Middle frontal gyrus (tissue), 1 donor: ENCODE results near the gene FBRS.
"Not testable (repeated sequence)": the region's sequence is repeated elsewhere in the genome, so short reads cannot be mapped to it uniquely, and the experiment has no call there.

ENCODE experiments used
- DNase-seq: peaks from one replicate; pipeline ENCODE4 v3.0.0-alpha.2; 2015; ENCODE audit warnings: low spot score; ENCODE audit errors: extremely low spot score

FBRS gene

DNA sequence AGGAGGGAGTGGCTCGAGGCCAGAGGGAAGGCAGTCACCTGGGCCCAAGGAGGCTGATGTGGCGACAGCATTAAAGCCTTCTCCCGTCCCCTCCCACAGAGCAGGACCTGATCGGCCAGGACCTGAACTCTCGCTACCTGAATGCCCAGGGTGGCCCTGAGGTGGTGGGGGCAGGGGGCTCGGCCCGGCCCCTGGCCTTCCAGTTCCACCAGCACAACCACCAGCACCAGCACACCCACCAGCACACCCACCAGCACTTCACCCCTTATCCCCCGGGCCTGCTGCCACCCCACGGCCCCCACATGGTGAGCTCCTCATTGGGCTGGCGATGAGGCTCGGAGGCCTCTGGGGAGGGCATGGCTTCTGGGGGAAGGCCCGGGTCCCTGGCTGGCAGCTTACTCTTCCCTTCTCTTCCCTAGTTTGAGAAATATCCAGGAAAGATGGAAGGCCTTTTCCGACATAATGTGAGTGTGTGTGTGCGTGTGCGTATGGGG, 6.4 kb downstream of the FBRS start:
- DNase-seq = no peak

DNA sequence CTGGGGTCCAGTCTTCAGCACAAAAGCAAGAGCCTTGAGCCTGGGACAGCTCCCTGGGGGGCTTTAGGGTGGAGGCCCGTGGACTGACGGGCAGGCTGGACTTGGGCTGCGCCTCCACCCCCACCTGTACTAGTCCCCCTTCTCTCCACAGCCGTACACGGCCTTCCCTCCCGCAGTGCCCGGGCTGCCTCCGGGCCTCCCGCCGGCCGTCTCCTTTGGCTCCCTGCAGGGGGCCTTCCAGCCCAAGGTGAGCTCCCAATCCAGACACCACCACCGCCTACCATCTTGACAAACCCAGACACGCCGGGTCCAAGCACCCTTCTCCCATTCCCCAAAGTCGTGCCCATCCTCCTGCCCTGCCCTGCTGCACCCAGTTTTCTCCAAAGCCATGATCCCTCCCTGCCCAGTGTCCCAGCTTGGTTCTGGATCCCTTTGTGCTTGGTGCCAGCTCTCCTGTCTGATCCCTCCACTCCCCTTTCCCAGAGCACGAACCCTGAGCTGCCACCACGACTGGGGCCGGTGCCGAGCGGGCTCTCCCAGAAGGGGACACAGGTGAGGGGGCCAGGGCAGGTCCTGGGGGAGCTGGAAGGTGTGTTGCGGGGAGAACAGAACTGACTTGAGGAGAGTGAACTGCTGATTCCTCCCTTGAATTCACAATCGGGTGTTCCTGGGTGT, 7.1 kb downstream of the FBRS start:
- no peak for DNase-seq

DNA sequence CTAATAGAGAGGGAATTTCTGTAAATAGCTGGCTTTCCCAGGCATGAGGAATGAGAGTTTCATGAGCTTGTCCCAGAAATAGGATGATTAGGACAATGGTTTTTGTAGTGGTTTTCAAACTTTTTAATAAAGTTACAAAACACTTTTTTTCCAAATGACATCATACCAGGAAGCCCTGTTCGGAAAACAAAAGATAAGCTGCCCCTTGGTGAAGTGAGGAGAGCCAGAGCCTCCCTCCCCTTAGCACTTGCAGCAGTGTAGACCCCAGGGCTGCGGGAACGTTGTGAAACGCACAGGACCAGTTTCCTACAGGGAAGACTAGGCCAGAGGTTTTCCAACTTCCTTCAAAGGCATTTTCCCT, 7.6 kb downstream of the FBRS start:
- DNase-seq = no peak

DNA sequence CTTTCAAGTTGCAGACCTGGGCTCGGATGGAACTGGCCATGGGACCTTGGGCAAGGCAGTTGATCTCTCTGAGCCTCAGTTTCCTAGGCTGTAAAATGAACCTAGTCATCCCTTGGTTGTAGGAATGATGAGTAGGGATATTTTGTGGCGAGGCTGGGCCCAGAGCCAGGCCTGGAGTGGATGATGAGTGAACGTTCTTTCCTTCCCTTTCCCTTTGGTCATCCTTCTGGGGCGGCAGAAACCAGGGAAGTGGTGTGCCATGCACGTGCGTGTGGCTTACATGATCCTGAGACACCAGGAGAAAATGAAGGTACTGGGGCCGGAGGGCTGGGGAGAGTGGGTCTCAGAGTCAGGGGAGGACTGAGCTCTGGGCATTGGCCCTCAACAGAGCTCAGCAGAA, 8.4 kb downstream of the FBRS start:
- DNase-seq = no peak

DNA sequence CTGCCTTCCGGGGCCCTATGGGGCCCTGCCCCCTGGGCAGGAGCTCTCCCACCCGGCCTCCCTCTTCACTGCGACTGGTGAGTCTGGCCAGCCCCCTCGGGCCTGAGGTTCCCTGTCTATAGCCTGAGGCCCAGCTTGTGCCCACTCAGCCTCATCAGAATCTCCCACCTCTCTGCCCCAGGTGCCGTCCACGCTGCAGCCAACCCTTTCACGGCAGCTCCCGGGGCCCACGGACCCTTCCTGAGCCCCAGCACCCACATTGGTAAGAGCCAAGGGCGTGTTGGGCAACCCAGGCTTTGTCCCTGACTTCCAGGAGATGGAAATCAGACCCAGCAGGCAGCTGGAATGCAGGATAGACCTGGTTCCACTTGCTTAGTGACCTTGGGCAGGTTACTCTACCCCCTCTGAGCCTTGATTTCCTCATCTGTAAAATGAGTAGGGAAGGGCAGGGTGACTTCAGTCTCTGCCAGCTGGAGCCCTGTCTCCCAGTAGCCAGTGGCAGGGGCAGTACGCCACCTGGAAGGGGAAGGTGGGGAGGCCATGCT, 9.2 kb downstream of the FBRS start:
- no peak for DNase-seq

DNA sequence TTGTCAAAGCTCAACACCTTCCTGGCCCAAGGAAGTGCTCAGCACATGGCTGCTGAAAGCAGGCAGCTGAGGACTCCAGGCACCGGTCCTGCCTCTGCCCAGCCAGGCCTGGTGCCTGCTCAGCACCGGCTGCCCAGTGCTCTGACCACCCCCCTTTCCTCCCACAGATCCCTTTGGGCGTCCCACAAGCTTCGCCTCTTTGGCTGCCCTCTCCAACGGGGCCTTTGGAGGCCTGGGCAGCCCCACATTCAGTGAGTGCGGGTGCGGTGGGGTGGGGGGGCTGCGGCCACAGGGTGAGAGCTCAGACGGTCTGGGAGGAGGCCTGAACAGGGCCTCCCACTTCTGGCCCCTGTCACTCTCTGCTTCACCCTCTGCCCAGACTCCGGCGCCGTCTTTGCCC, 10.2 kb downstream of the FBRS start:
- DNase-seq = no peak

DNA sequence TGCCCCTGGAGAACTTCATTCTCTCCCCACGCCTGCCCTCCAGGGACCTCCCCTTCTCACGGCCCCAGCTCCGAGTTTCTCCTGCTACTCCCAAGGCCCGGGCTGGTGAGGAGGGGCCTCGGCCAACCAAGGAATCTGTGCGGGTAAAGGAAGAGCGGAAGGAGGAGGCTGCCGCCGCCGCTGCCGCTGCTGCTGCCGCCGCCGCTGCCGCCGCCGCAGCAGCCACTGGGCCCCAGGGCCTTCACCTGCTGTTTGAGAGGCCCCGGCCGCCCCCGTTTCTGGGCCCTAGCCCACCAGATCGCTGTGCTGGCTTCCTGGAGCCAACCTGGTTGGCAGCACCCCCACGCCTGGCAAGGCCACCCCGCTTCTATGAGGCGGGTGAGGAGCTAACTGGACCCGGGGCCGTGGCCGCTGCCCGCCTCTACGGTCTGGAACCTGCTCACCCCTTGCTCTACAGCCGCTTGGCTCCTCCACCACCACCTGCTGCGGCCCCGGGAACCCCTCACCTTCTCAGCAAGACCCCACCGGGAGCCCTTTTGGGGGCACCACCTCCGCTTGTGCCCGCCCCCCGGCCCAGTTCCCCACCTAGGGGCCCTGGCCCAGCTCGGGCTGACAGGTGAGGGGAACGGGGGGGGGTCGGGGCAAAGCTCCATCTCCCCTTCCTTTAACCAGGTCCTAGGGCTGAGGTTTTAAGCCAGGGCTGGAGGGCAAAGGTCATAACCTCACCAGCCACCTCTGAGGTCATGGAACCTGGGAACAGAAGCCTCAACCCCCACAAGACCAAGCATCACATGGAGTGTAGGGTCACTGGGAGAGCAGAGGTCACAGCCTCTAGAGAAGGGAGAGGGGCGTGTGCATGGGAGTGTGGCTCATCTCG, 11.0 kb downstream of the FBRS start:
- no peak for DNase-seq

DNA sequence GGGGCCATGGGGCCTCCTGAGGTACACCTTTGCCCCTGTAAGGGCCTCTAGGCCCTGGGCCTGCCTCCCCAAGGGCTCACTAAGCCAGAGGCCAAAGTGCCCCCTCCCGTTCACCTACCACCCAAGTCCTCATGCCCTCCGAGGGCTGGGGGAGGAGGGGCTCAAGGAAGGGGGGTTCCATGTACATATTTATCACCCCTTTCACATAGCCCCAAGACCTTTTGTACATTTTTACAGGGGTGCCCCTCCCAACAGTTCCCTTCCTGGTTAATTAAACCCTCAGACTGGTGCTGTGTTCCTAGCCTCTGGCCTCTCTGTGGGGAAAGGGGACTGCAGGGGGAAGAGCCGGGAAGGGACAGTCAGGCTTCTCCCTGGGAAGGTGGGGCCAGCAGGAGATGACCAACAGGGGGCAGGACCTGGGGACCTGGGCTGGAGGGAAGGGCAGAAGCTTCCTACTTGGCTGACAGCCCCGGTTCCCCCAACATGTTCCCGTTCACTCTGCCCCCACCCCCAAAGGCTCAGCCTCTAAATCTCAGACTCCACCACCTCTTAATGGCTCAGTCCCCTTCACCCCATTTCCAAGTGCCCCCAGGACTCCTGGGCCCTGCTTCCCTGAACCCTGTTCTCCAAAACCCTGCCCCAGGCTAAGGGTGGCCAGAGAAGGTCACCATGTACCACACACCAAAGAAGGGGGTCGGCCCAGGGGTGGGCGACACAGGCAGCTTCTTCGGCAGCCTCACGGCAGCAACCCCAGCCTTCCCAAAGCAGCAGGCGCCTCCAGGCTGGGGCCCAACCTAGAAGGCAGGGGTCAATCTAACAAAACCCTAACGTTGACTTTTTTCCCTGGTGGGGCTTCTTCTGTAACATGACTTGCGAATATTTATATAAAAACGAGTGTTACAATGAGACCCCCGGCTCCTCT, 11.9 kb downstream of the FBRS start:
- DNase-seq = no peak

DNA sequence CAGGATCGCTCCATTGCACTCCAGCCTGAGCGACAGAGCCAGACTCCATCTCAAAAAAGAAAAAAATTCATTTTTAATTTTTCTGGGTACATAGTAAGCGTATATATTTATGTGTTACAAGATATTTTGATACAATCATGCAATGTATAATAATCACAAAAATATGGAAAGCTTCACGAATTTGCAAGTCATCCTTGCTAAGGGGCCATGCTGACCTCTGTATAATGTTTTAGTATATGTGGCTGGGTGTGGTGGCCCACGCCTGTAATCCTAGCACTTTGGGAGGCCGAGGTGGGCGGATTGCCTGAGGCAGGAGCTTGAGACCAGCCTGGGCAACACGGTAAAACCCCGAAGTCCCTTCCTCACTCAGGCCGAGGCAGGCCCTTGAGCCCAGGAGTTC, 16.9 kb downstream of the FBRS start:
- no peak for DNase-seq

DNA sequence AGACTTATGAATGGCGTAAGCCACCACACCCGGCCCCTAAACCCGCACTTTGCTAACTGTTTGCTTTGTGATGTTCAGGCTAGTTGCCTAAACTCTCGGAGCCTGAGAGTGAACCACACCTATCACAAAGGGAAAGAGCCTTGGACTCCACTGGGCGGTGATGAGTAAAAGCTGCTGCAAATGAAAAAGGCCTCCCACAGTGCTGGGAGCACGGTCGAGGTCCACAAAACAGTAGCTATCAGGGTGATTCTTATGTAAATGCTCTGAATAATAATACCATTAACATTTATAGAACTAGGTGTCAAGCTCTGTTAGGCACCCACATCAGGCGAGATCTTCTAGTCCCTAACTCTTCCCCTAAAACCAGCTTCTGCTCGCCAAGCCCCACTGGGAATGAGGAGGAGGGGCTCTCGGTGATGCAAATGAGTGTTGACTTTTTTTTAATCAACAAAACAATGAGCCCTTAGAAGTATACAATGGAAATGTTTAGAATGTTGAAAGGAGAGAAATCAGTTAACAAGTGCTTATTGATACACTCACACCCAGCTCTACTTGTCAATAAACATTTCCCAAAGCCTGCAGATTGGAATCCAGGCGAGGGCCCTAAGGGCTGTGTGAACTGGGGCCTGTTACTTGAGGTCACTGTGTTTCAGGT, 19.8 kb downstream of the FBRS start:
- no peak for DNase-seq

DNA sequence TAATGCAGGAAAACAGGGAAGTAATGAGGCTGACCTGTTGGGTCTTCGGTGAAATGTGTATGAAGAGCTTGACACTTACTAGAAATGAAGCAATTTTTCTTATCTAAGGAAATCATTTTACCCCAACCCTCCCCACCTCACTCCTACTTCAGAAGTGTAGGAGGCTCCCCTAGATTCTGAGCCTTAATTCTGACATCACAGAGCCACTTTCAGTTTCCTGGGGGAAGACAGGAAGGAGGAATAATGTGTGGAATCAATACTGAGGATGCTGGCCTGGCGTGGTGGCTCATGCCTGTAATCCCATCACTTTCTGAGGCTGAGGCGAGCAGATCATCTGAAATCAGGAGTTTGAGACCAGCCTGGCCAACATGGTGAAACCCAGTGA, 20.3 kb downstream of the FBRS start:
- DNase-seq = no peak

DNA sequence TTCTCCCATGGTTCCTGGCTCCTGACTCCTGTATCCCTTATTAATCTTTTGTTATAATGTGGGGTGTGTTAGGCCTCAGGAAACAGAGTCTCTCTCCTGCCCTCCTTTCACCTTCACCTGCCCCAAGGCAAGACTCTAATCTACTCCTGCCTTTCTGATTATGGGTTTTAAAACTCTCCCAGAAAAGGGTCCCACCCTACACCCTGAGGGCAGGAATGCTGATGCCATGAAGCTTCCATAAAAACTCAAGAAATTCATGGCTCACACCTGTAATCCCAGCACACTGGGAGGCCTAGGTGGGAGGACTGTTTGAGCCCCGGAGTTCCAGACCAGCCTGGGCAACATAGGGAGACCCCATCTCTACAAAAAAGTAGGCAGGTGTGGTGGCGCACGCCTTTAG, 22.1 kb downstream of the FBRS start:
- DNase-seq = no peak

DNA sequence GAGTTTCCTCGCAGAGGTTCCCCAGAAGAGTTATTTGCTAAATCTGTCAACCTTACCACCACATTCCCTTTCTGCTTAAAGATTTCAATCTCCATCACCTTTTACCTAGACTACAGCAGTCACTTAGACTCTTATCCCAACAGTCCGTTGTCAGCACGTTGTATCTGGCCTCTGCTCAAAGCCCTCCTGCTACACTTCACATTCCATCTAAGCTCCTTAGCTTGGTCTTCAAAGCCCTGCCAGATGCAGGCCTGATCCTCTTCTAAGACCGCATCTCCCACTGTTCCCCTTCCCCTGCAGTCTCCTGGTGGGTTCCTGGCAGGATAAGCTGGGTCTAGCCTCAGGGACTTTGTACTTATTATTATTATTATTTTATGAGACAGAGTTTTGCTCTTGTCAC, 30.5 kb downstream of the FBRS start:
- no peak for DNase-seq

DNA sequence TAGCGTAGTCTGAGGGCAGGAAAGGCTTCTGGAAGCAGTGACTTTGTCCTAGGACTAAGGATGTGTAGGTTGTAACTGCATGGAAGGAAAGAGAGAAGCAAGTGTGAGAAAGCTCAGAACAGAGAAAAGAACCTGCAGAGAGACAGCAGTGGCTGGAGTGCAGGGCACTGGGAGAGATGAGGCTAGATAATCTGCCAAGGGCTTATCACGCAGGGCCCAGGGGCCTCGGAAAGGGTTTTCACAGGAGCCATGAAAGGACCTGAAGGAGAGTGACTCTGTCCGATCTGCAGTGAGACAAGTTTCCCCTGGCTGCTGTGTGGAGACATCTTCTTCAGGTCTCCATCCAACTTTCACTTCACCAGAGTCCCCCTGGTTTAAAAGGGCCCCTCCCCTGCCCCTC, 33.7 kb downstream of the FBRS start:
- no peak for DNase-seq

DNA sequence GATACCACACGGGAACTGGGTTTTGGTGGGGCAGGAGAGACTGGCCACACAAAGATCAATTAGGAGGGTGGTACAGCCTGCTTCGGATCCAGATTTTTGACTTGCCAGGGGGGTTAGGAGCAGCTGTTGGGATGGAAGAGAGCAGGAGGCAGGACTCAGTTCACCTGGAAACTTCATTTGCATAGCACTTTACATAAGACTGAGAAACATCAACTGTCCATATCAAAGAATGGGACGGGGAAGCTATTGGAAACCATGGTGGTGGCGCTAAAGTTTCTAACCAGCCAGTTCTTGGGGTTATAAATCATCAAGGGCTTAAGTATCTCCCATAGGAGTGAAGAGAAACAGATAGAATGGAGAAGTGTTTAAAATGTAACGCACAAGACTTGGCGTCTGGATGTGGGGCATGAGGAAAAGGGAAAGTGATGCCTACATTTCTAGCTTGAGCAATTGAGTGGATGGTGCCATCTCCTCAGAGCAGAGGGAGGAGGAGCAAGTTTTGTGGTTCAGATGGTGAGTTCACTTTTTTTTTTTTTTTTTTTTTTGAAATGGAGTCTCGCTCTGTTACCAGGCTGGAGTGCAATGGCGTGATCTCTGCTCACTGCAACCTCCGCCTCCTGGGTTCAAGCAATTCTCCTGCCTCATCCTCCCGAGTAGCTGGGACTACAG, 34.3 kb downstream of the FBRS start:
- DNase-seq = no peak

DNA sequence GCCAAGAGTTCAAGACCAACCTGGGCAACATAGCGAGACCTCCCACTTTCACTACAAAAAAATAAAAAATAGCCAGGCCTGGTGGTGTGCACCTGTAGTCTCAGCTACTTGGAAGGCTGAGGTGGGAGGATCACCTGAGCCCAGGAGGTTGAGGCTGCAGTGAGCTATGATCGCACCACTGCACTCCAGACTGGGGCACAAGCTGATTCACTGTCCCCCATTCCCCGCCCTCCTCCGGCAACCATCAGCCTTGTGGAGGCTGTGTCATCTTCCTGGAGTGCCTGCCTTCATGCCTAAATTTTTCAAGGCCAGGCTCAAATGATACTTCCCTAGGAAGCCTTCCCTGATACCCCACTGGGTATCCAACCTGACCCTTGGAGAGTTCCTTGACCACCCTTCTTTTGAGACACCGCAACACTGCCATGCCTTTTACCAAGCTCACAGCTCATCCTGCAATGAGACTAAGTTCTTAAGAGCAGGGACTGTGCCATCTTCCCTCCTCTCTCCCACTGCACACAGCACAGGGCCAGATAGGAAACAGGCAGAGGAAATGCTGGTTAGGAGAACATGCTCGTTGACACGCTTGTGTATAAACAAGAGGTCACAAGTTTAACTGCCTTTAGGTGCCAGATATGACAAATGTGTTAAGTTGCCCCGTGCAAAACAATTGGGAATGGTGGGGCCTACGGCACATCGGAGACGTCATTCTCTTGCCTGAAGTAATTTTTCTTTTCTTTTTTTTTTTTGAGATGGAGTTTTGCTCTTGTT, 36.9 kb downstream of the FBRS start:
- DNase-seq = no peak

DNA sequence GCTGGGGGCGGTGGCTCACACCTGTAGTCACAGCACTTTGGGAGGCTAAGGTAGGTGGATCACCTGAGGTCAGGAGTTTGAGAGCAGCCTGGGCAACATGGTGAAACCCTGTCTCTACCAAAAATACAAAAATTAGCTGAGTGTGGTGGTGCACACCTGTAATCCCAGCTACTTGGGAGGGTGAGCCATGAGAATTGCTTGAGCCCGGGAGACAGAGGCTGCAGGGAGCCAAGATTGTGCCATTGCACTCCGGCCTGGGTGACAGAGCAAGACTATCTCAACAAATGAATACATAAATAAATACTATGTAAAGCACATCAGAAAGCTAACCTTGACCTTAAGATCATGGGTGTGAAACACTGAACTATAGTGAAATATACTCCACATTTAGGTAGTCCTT, 38.4 kb downstream of the FBRS start:
- not testable (repeated sequence) for DNase-seq

DNA sequence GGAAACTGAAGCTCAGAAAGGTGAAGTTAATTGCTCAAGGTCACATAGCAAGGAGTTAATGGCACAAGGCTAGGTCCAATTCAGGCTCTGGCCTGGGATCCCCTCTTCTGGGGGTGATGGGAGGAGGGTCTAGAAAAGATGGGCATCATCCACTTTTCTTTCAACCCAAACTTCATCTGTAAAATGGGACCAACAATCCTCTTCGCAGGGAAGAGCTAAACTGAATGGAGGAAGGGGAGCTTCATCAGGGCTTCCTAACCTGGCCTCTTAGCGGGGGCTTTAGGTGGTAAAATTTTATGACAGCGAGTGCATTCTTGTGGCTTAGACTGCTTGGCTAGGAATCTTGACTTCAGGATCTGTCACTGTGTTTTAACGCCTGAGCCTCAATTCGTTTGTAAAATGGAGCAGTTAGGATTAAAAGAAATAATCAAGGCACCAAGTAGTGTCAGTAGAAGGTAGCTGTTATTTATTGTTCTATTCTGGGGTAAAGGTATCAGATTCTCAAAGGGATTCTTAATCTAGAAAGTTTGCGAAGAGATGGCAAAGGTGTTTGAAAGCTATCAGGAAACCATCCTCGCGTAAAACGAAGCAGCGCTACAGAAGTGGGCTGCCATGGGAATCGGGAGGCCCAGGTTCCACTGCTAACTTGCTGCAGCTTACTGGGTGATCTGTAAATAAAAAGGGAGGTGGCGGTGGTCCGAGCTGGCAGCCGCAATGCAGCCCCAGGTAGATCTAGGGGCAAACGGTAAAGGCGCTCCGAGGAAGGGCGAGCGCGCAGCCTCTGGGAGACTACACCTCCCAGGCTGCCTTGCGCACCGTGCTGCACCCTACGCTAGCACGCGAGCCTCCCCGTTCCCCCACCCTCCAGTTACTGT, 39.3 kb downstream of the FBRS start:
- peak; percentile 94 for DNase-seq
